WERI-Rb-1 (cell line): ENCODE results near the gene TMF1.

Source experiments
- DNase-seq: peaks from one replicate; pipeline ENCODE4 v3.0.0-alpha.2; 2020
- H3K27ac ChIP-seq: fragments of 250-450 bp; sonication (Bioruptor Pico); 2 replicates; pipeline ENCODE4 v1.5.1; 2020; ENCODE audit warnings: mild to moderate bottlenecking, moderate library complexity
- H3K27me3 ChIP-seq: fragments of 250-450 bp; sonication (Bioruptor Pico); 2 replicates; pipeline ENCODE4 v1.5.1; 2021; ENCODE audit warnings: mild to moderate bottlenecking, low read depth, moderate library complexity; ENCODE audit not compliant: insufficient read depth, severe bottlenecking
- H3K36me3 ChIP-seq: fragments of 250-450 bp; sonication (Bioruptor Pico); 2 replicates; pipeline ENCODE4 v1.5.1; 2020; ENCODE audit warnings: mild to moderate bottlenecking, moderate library complexity
- H3K4me3 ChIP-seq: 2 replicates; pipeline ENCODE4 v1.5.1; 2011; ENCODE audit warnings: low read depth, mild to moderate bottlenecking, control low read depth, low read length
- H3K9me3 ChIP-seq: fragments of 250-450 bp; sonication (Bioruptor Pico); 2 replicates; pipeline ENCODE4 v1.5.1; 2021; ENCODE audit warnings: mild to moderate bottlenecking, moderate library complexity; ENCODE audit not compliant: severe bottlenecking
- CTCF ChIP-seq: IDR thresholded peaks from 2 replicates; pipeline ENCODE4 v1.5.1; 2011; ENCODE audit warnings: low read depth, mild to moderate bottlenecking, control low read depth, inconsistent platforms, low read length

Gene TMF1

GRCh38 chr3:69051756-69052471 lies at the start of gene TMF1:
TMF1 (minus strand) TSS chr3:69052333; CDS start chr3:69052086, 247 bp downstream.
- H3K36me3 ChIP-seq, result peaks cover 27% of the 10 kb centered on the region
- DNase-seq, result peak; percentile 97

GRCh38 chr3:69099576-69099975 lies 47.4 kb upstream of the TMF1 start:
- Histone ChIP-seq H3K27me3 (no peaks in the 10 kb centered on the region), H3K36me3 (no peaks in the 10 kb centered on the region; the same call in 1 of the 2 replicates), H3K27ac (no peak overlapping the region), H3K4me3 (no peak overlapping the region), H3K9me3 (no peaks in the 10 kb centered on the region)
- DNase-seq, result no peak
- TF ChIP-seq CTCF, result no peak

More at GRCh38 chr3:69051756-69052471, at the start of gene TMF1:
- Histone ChIP-seq H3K27ac (peak within 1 kb of the TSS; percentile 82), H3K9me3 (no peaks in the 10 kb centered on the region), H3K27me3 (no peaks in the 10 kb centered on the region), H3K4me3 (peak within 1 kb of the TSS; percentile 97)
- TF ChIP-seq CTCF, result no peak

- Histone ChIP-seq H3K9me3 (no peaks in the 10 kb centered on the region), H3K4me3 (no peak overlapping the region), H3K36me3 (no peaks in the 10 kb centered on the region; the same call in 1 of the 2 replicates), H3K27ac (no peak overlapping the region), H3K27me3 (no peaks in the 10 kb centered on the region)
- no peak for DNase-seq
- TF ChIP-seq CTCF, result no peak
These were observed 45.4 kb upstream of the TMF1 start for GRCh38 chr3:69097407-69098086.

- H3K27me3 ChIP-seq, result no peaks in the 10 kb centered on the region
- no peaks in the 10 kb centered on the region for H3K36me3 ChIP-seq
- H3K27ac ChIP-seq, result no peak overlapping the region
- no peaks in the 10 kb centered on the region for H3K9me3 ChIP-seq
- no peak for TF ChIP-seq CTCF
- no peak overlapping the region for H3K4me3 ChIP-seq
- no peak for DNase-seq
These were observed 44.2 kb upstream of the TMF1 start for GRCh38 chr3:69096299-69096698.

GRCh38 chr3:69095636-69096035 lies 43.5 kb upstream of the TMF1 start:
- Histone ChIP-seq H3K4me3 (no peak overlapping the region), H3K9me3 (no peaks in the 10 kb centered on the region), H3K27me3 (no peaks in the 10 kb centered on the region), H3K36me3 (no peaks in the 10 kb centered on the region), H3K27ac (no peak overlapping the region)
- DNase-seq, result no peak
- TF ChIP-seq CTCF, result no peak
